GM20000 (cell line): ENCODE results near the gene GRPEL1.

Experiments
- DNase-seq: peaks from one replicate; pipeline ENCODE4 v3.0.0; 2012; ENCODE audit warnings: low spot score
- CTCF ChIP-seq: IDR thresholded peaks from 2 replicates; pipeline ENCODE4 v1.5.1; 2012; ENCODE audit warnings: mild to moderate bottlenecking, control low read depth; ENCODE audit errors: extremely low read depth, missing control alignments

The GRPEL1 gene

GRCh38 chr4:7026107-7026506 is 41.8 kb downstream of the GRPEL1 start:
- no peak for DNase-seq
- TF ChIP-seq CTCF, result no peak

- no peak for DNase-seq
- no peak for TF ChIP-seq CTCF
These were observed 42.7 kb downstream of the GRPEL1 start for GRCh38 chr4:7025040-7025602.

- DNase-seq, result peak; percentile 53
- TF ChIP-seq CTCF, result no peak
These were observed 43.5 kb downstream of the GRPEL1 start for GRCh38 chr4:7024336-7024890.

GRCh38 chr4:7023901-7024300 is 44.0 kb downstream of the GRPEL1 start:
- DNase-seq, result no peak
- TF ChIP-seq CTCF, result no peak

GRCh38 chr4:7023486-7023885 is 44.4 kb downstream of the GRPEL1 start:
- TF ChIP-seq CTCF, result no peak
- no peak for DNase-seq

GRCh38 chr4:7021930-7022664 is 45.8 kb downstream of the GRPEL1 start:
- no peak for TF ChIP-seq CTCF

GRCh38 chr4:7021355-7021754 is 46.5 kb downstream of the GRPEL1 start:
- no peak for TF ChIP-seq CTCF

More at GRCh38 chr4:7021930-7022664, 45.8 kb downstream of the GRPEL1 start:
- DNase-seq, result no peak

More at GRCh38 chr4:7021355-7021754, 46.5 kb downstream of the GRPEL1 start:
- DNase-seq, result no peak
